Stimulated activated CD4-positive, alpha-beta T cell treated with anti-CD3 and anti-CD28 coated beads, TNF-alpha, amount 100 ng/mL, for 4 hours (primary cell): ENCODE measurements around the gene DOCK7.
"Not testable (repeated sequence)": the region's sequence is repeated elsewhere in the genome, so short reads cannot be mapped to it uniquely, and the experiment has no call there.

Source experiments
- DNase-seq, 3 experiments: peaks; one replicate each; pipeline ENCODE4 v3.0.0-alpha.2; 2020; ENCODE audit warnings: low read depth in 3 of 3

The DOCK7 gene

DNA sequence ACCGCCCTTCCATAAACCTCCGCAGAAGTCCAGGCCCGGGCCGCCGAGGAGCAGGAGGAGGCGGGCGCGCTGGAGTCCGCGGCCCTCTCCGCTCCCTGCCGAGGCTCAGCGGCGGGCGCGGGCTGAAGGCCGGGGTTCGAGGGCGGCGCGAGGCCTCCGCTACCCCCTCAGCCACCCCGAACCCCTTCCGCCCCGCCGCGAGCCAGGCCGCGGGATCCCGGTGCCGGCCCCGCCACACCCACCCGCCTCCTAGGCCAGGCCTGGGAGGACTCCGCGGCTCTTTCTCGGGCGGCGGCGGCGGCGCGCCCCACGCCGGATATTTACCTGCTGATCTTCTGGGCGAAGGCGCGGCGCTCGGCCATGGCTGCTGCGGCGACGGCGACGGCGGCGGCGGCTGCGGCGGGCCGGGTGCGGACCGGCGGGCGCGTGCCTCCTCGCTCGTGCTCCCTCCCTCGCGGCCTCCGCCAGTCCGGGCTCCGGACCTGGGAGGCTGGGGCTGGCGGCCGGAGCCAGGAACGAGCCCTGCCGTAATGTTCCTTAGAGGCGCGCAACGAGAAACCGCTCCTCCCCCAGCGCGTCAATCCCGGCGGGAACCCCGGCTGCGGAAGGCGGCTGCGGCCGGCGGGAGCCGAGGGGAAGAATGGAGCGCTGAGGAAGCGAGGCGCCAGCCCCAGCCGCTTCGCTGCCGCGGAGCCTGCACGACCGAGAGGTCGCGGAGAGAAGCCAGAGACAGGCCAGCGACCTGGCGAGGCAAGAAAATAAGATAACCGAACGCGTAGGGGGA lies at the start of gene DOCK7:
TSS of gene DOCK7 (minus strand) at position 484 of the 784 bp plus-strand sequence. CDS start at position 362, 122 bp downstream.
- peak; percentile 5 to 28 (median 27) for DNase-seq

GRCh38 chr1:62735491-62736171 lies 47.4 kb upstream of the DOCK7 start:
- DNase-seq = no peak

DNA sequence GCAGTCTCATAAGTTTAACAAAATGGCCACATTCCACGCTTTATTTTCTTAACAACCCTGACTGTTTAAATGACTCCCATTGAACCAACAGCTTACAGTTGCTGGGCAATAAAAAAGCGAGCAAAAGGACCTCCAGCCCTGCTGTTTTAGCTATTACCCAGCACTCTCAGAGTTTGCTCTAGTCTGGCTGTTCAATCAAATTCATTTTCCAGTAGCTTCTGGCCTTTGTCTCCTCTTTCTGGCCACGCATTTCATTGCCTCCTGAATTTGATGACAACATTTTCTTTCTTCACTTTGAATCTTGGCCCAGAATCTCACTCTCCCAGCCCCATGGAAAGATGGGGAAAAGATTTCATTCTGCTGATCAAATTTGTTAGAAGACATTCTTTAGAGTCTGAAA lies 44.1 kb upstream of the DOCK7 start:
- DNase-seq = no peak

- no peak for DNase-seq
Observed at GRCh38 chr1:62728963-62729362, 40.8 kb upstream of the DOCK7 start.

DNA sequence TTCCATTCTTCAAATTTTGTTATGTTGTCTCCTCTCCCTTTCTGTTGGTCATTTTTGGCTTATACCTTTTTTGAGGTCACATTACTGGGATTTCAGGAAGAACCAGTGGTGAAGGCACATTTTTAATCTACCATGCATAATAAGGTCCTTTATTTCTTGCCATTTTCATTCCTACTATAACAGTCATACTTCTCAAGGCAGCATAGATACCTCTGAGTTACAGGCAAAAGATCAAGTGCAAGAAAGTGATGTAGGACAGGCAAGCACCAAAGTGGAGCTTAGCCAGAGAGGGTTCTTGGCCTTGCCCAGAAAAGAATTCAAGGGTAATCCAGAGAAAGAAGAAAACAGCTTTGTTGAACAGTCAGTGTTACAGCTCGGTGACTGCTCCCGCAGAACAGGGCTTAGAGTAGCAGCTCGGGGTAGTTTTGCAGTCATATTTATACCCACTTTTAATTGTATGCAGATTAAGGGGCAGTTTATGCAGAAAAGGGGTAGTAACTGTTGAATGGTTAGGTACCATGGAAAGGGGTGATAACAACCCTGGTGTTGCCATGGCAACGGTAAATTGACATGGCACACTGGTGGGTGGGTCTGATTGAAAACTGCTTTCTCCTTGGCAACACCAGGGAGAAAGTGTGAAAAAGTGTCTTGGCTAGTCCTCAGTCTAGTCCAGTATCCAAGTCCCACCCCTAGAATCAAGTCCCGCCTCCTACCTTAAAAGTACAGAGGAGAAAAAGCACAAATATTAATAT lies 39.6 kb upstream of the DOCK7 start:
- DNase-seq = no peak

DNA sequence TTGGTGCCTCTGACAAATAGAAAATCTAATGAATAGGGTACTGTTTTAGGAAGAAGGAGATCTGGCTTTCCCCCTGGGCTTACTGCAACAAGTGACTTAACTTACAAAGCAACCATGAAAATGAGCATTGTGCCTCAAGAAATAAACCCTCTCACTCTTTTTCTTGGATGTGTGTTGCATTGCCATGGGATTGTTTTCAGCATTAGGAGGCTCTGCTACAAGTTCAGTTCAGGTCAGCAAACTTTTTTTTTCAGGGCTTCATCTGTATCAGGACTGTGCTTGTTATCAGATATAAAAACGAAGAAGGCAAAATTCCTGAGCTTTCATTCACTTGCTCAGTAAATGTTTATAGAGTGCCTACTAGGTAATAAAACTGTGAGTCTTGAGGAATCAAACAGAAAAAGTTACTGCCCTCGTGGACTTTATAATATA lies 37.8 kb upstream of the DOCK7 start:
- DNase-seq = no peak

GRCh38 chr1:62725255-62725654 lies 37.1 kb upstream of the DOCK7 start:
- no peak for DNase-seq

DNA sequence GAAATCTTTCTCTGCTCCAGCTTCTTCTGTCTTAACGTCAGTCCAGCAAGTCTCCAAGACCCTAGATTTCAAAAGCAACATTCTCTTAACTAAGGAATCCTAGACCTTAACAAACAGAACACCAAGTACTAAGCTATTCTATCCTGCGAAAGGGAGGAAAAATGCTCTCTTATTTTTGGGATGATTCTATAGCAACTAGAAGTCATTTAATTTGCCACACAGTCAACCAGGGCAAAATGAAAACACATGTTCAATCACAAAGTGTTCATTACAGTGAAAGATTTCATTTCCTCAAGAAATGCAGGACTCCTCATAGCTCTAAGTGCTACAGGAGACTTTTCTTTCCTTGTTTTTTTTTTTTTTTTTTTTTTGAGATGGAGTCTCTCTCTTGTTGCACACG lies 36.2 kb upstream of the DOCK7 start:
- no peak for DNase-seq

- no peak for DNase-seq
Observed at GRCh38 chr1:62723883-62724282, 35.7 kb upstream of the DOCK7 start.

GRCh38 chr1:62722796-62723195 lies 34.6 kb upstream of the DOCK7 start:
- no peak for DNase-seq

DNA sequence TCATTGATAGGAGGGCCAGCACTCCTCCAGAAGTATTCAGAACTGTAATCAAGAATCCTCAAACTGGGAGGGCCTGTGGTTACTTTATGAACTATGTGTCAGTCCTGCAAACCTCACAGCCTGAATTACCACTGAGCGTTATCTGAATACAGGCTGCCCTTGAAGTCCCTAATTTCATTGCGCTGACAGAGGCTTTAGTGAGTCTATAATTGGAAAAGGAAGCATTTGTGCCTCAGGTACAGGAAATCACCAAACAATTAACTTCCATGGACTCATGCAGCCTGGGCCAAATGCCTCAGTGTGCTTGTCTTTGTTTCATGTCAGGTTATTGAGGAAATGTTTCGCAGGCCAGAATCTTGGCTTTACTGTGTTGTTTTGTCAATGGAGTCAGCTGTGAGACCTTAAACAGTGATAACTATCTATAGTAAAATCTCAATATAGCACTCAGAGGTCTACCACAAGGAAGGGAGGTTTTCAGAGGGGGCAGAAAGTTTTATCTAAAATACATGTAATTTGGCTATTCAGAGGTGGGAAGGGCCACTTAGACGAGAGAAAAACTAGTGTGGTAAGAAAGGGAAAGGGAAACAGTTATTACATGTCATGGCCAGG lies 32.9 kb upstream of the DOCK7 start:
- DNase-seq = no peak

GRCh38 chr1:62718400-62718799 lies 30.2 kb upstream of the DOCK7 start:
- not testable (repeated sequence) for DNase-seq

DNA sequence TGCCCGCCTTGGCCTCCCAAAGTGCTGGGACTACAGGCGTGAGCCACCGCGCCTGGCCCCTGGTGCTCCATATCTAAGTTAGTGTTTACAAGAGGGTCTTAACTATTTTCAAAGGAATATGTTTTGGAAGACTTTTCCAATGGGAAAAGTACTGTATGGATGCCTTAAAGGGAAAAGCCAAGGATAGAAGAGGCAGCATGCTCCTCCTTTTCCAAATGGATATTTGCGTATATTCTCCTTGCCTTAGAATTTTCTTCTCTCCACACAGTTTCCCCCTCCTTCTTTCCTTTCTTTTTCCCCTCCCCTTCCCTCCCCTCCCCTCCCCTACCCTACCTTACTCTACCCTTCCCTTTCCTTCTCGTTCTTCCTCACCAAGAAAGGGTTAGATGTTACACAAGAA lies 29.3 kb upstream of the DOCK7 start:
- DNase-seq = no peak

DNA sequence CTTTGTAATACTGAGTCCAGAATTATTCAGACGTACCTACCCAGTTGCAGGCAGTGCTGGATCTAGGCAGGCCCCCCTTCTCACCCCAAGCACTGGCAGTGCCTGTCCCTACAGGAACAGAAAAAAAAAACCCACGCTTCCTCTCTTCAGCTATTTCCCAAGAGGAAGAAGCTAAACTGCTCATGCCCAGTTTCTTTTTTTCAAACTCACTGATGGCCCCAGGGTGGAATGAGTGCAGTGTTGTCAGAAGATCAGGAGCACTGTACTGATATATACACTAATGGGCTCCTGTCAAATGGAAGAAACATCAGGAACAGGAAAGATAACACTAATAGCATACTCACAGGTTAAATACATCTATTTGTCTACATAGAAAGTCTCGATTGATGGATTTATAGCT lies 28.2 kb upstream of the DOCK7 start:
- no peak for DNase-seq

DNA sequence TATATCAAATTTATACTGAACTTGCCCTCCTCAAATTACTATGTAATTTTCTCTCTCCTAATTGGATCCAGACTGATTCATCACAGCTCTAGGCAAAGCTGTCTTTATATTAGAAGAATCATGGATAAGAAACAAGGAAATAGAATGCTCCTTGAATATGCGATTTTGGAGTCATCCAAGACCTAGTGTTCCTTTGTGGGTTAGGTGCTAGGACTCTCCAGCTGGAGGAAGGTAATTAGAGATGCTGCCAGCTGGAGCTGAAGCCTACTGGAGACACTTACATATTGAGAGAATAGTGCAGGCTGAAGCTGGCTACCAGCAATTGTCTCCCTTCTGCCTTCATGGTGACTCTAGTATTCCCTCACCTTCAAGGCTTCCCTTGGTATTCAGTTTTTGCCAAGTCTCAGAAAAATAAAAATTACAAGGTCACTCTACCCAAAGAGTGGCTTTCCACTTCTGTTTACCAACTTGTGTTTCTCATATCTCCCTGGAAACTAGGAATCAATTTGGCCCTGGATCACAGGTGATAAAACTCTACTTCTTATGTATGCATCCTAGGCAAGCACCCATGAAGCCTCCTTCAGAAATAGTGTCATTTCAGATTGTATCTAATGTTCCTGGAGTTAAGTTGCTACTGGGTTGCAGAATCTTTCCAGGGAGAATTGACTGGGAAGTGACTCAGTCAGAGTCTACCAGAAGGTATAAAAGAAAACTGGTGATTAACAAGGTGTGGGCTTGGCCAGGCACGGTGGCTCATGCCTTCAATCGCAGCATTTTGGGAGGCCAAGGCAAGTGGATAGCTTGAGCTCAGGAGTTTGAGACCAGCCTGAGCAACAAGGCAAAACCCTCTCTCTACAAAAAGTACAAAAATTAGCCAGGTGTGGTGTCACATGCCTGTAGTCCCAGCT lies 24.4 kb upstream of the DOCK7 start:
- DNase-seq = no peak

GRCh38 chr1:62707744-62708120 lies 19.5 kb upstream of the DOCK7 start:
- DNase-seq = no peak

DNA sequence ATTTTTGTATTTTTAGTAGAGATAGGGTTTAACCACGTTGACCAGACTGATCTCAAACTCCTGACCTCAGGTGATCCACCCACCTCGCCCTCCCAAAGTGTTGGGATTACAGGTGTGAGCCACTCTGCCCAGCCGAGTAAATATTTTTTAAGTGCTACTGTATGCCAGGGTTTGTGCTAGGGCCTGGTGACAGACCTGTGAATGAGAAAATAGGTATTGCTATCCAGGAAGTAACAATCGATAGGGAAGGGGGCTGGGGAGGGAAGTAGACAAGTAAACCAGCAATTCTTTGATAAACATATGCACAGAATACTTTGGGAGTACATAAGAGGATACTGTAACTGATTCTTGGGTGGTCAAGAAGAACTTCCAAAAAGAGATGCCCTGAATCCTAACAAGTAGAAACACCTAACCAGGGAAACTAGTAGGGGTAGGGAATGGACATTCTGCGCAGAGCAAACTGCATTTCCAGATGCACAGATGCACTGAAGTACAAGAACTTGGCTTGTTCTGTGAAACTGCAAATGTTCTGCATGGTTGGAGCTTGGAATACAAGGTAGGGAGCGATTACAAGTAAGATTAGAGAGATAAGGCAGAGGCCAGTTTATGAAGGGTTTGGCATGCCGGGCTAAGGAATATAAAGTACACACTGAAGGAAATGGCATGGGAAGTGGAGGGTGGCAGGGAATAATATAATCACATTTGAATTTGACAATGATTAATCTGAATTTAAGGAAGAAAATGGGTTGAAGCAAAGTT lies 19.0 kb upstream of the DOCK7 start:
- DNase-seq = no peak

DNA sequence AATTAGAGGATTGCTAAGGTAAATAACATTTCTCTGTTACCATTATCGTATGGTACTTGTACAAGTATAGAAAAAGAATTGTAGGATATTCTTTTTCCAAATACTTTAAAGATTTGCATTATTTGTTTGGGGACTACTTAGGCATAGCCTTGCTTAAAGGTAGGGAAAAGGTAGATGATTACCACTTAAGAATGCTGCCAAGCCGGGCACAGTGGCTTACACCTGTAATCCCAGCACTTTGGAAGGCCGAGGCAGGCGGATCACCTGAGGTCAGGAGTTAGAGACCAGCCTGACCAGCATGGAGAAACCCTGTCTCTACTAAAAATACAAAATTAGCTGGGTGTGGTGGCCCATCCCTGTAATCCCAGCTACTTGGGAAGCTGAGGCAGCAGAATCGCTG lies 10.0 kb upstream of the DOCK7 start:
- not testable (repeated sequence) for DNase-seq

DNA sequence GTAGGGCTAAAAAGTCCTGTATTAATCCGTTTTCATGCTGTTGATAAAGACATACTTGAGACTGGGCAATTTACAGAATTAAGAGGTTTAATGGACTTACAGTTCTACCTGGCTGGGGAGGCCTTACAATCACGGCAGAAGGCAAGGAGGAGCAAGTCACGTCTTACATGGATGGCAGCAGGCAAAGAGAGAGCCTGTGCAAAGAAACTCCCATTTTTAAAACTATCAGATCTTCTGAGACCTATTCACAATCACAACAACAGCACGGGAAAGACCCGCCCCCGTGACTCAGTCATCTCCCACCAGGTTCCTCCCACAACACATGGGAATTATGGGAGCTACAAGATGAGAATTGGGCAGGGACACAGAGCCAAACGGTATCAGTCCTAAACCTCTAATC lies 6.3 kb upstream of the DOCK7 start:
- not testable (repeated sequence) for DNase-seq

DNA sequence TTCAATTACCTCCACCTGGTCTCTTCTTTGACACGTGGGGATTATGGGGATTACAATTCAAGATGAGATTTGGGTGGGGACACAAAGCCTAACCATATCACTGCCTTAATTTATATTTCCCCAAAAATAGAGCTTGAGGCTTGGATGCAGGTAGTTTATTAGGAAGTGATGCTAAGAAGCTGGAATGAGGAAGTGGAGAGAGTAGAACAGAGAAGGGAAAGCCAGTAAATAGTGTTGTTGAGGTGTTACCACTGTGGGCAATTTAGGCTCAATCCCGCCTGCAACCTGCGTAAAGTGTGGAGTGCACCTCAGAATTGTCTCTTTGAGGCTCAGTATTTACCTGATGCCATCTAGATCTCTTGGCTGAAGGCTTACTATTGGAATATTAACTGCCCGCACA lies 4.9 kb upstream of the DOCK7 start:
- DNase-seq = no peak
